CD4-positive, alpha-beta T cell (primary cell): ENCODE data around the gene DYNLRB1. TPM values are rescaled to one million over a fixed set of nuclear protein-coding genes. Genes with fewer than 3 reads are reported as not detected.

ENCODE experiments used
- ATAC-seq: fragments of 200-7000 bp; cut with Tn5 transposase; one replicate; pipeline ENCODE4 v1.10.0; 2022; ENCODE audit warnings: mild to moderate bottlenecking; ENCODE audit not compliant: poor library complexity
- CTCF ChIA-PET: fragments of 350-600 bp; sonication (Branson Sonifier 250); formaldehyde crosslinking; loops from one replicate; lab custom pipeline; 2021; ENCODE audit warnings: antibody characterized with exemption, inconsistent platforms; lab: Charles Lee
- POLR2A ChIA-PET: fragments of 350-600 bp; sonication (Branson Sonifier 250); formaldehyde crosslinking; loops from one replicate; lab custom pipeline; 2021; ENCODE audit warnings: antibody characterized with exemption, inconsistent platforms; lab: Charles Lee
- DNase-seq, 14 experiments: peaks; one replicate each; pipeline ENCODE4 v3.0.0-alpha.2; 2013 to 2020; ENCODE audit warnings: mixed read lengths in 2 of 14
- H3K27ac ChIP-seq, 2 donors: one replicate each; pipeline versions ENCODE4 v1.5.1 to v1.7.0; 2013; ENCODE audit warnings: low read length in 2 of 2, low read depth in 1 of 2, mild to moderate bottlenecking in 1 of 2
- H3K27me3 ChIP-seq, 2 experiments: 1 replicate in 1 of 2; 2 replicates in 1 of 2; pipeline versions ENCODE4 v1.6.1 to v1.7.0; 2013; ENCODE audit warnings: low read length in 2 of 2, control low read depth in 1 of 2, mild to moderate bottlenecking in 1 of 2, moderate library complexity in 1 of 2; ENCODE audit not compliant: insufficient read depth in 2 of 2, control insufficient read depth in 1 of 2
- H3K36me3 ChIP-seq: one replicate; pipeline ENCODE4 v1.6.1; 2013; ENCODE audit warnings: low read length, control low read depth; ENCODE audit not compliant: insufficient read depth
- H3K4me1 ChIP-seq: one replicate; pipeline ENCODE4 v1.6.1; 2013; ENCODE audit warnings: low read length, control low read depth; ENCODE audit not compliant: insufficient read depth
- H3K4me3 ChIP-seq: one replicate; pipeline ENCODE4 v1.5.1; 2013; ENCODE audit warnings: mild to moderate bottlenecking, low read length, moderate library complexity
- H3K9me3 ChIP-seq, 2 experiments: 1 replicate in 1 of 2; 2 replicates in 1 of 2; pipeline versions ENCODE4 v1.6.1 to v1.7.0; 2013; ENCODE audit warnings: low read length in 2 of 2, mild to moderate bottlenecking in 2 of 2, control low read depth in 1 of 2, moderate library complexity in 1 of 2; ENCODE audit not compliant: control insufficient read depth in 1 of 2, insufficient read depth in 1 of 2
- H3K27ac Mint-ChIP-seq: one replicate; pipeline ENCODE4 v1.8.0; 2020; ENCODE audit warnings: mixed read lengths
- H3K27me3 Mint-ChIP-seq: one replicate; pipeline ENCODE4 v1.8.0; 2021; ENCODE audit warnings: mixed read lengths
- H3K36me3 Mint-ChIP-seq: one replicate; pipeline ENCODE4 v1.8.0; 2021; ENCODE audit warnings: low read depth, mixed read lengths
- H3K4me1 Mint-ChIP-seq: one replicate; pipeline ENCODE4 v1.8.0; 2021; ENCODE audit warnings: low read depth, mixed read lengths
- H3K4me3 Mint-ChIP-seq: one replicate; pipeline ENCODE4 v1.8.0; 2020; ENCODE audit warnings: mild to moderate bottlenecking, mixed read lengths
- H3K9me3 Mint-ChIP-seq: one replicate; pipeline ENCODE4 v1.8.0; 2020; ENCODE audit warnings: mixed read lengths
- CTCF ChIP-seq: fragments of 200-600 bp; IDR thresholded peaks from one replicate; pipeline ENCODE4 v1.8.0; 2022; ENCODE audit warnings: antibody characterized with exemption, mild to moderate bottlenecking
- intact Hi-C, 2 experiments: fragments of 100-400 bp; cut with DNase I in 1 of 2; cut with micrococcal nuclease in 1 of 2; formaldehyde crosslinking; loops; one replicate each; pipeline versions ENCODE4 v1.15.1 to v1.9.0; 2023 to 2025; cut with DNase I, micrococcal nuclease
- total RNA-seq, 174 experiments: library from RNA in 2 of 174; stranded (reverse) in 2 of 174; gene quantifications; one replicate each; pipeline ENCODE4 v1.2.3 and lab custom pipeline; 2021 to 2026

The DYNLRB1 gene
- total RNA-seq, 2 experiments from 2014 or later, result 38.3 to 40.3 TPM

GRCh38 chr20:34528921-34529297 lies 12.7 kb downstream of the DYNLRB1 start:
- intact Hi-C loops, result no loop called here
- ChIA-PET CTCF (no interaction called here), POLR2A (no interaction called here)
- Histone ChIP-seq H3K4me3 (no peak overlapping the region), H3K27me3 (no peaks in the 10 kb centered on the region), H3K27ac (no peak overlapping the region), H3K9me3 (no peaks in the 10 kb centered on the region), H3K4me1 (peaks cover 12% of the 10 kb centered on the region), H3K36me3 (peaks cover 76% of the 10 kb centered on the region)
- Mint-ChIP-seq H3K4me1 (peaks cover 15% of the 10 kb centered on the region), H3K27me3 (no peaks in the 10 kb centered on the region), H3K27ac (no peak overlapping the region), H3K36me3 (peaks cover 68% of the 10 kb centered on the region), H3K9me3 (no peaks in the 10 kb centered on the region), H3K4me3 (no peak overlapping the region)
- no peak for DNase-seq
- no peak for ATAC-seq
- no peak for TF ChIP-seq CTCF

- H3K9me3 ChIP-seq, result no peaks in the 10 kb centered on the region
- no peak overlapping the region for H3K4me3 Mint-ChIP-seq
- H3K36me3 Mint-ChIP-seq, result peaks cover 71% of the 10 kb centered on the region
Observed at GRCh38 chr20:34529742-34530141, 13.5 kb downstream of the DYNLRB1 start.

DNA sequence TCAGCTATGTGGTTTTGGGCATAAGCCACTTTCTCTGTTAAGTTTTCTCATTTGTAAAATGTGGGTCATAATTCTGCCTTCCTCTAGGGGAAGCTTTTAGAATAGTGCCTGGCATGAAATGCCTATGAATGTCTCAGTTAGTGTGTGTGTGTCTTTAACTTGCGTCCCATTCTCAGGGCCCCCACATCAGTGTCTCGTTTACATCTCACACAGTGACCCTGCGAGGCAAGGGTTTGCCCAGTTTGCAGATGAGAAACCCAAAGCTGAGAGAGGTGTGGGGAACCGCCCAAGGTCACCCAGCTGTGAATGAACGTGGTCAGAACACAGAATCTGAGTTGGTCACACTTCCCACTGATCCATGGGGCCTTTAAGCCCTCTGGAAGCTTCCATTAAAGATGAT lies 14.1 kb downstream of the DYNLRB1 start:
- Mint-ChIP-seq H3K27me3 (no peaks in the 10 kb centered on the region), H3K27ac (peak overlapping the region; percentile 31), H3K36me3 (peaks cover 74% of the 10 kb centered on the region), H3K4me3 (no peak overlapping the region), H3K9me3 (no peaks in the 10 kb centered on the region), H3K4me1 (peaks cover 6% of the 10 kb centered on the region)
- no peak overlapping the region for H3K4me3 ChIP-seq
- DNase-seq (no peak), ATAC-seq (no peak)
- peaks cover 12% of the 10 kb centered on the region for H3K4me1 ChIP-seq
- peaks cover 86% of the 10 kb centered on the region for H3K36me3 ChIP-seq
- POLR2A ChIA-PET, result no interaction called here
- TF ChIP-seq CTCF, result no peak
- H3K9me3 ChIP-seq, result no peaks in the 10 kb centered on the region
- H3K27me3 ChIP-seq, result no peaks in the 10 kb centered on the region
- no peak overlapping the region for H3K27ac ChIP-seq
- CTCF ChIA-PET, result no interaction called here
- intact Hi-C loops, result no loop called here

More at GRCh38 chr20:34529742-34530141, 13.5 kb downstream of the DYNLRB1 start:
- no peak for TF ChIP-seq CTCF
- DNase-seq (no peak), ATAC-seq (no peak)
- Histone ChIP-seq H3K4me3 (no peak overlapping the region), H3K36me3 (peaks cover 83% of the 10 kb centered on the region), H3K27ac (no peak overlapping the region), H3K4me1 (peaks cover 12% of the 10 kb centered on the region), H3K27me3 (no peaks in the 10 kb centered on the region)
- Mint-ChIP-seq H3K9me3 (no peaks in the 10 kb centered on the region), H3K27ac (no peak overlapping the region), H3K27me3 (no peaks in the 10 kb centered on the region), H3K4me1 (peaks cover 9% of the 10 kb centered on the region)
- ChIA-PET CTCF (no interaction called here), POLR2A (no interaction called here)
- intact Hi-C loops, result no loop called here
